ENCODE measurements around the gene OR8J1.
"Not testable (repeated sequence)": the region's sequence is repeated elsewhere in the genome, so short reads cannot be mapped to it uniquely, and the experiment has no call there.

OR8J1 gene

DNA sequence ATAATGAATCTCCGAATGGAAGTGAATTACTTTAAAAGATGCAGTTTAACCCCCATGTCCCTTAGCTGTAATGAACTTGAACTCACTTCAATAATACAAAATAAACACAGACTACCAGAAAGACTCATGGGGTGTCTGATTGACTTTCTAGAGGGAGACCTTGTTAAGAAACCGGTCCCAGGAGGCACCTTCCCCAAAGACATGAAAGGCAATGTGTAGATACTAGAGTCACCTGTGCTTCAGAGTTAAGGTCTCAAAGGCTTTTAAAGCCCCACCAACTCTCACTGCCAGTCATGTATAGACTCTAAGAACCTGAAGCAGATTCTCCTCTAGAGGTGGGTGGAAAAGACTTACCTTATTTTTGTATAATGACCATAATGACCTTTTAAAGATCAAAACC, at the start of gene OR8J1:
TSS of gene OR8J1 (plus strand) at position 301 of the 400 bp plus-strand sequence. CDS start 5,956 bp downstream, outside the sequence.
- DNase-seq (ENCODE audit: low spot score), result no peak

GRCh38 chr11:56307836-56308235, 46.3 kb upstream of the OR8J1 start:
- DNase-seq (ENCODE audit: low spot score), result no peak

- no peak for DNase-seq (ENCODE audit: low spot score)
These were observed 39.2 kb upstream of the OR8J1 start, which contains the start of gene OR8K3 for GRCh38 chr11:56314844-56315243. TSS of gene OR8K3 (plus strand) at chr11:56315144. CDS start at chr11:56318307, 3,163 bp downstream.

GRCh38 chr11:56331861-56332491, 22.1 kb upstream of the OR8J1 start:
- no peak for DNase-seq (ENCODE audit: low spot score)

- DNase-seq (ENCODE audit: low spot score), result no peak
These were observed 20.9 kb upstream of the OR8J1 start for GRCh38 chr11:56333156-56333555.

DNA sequence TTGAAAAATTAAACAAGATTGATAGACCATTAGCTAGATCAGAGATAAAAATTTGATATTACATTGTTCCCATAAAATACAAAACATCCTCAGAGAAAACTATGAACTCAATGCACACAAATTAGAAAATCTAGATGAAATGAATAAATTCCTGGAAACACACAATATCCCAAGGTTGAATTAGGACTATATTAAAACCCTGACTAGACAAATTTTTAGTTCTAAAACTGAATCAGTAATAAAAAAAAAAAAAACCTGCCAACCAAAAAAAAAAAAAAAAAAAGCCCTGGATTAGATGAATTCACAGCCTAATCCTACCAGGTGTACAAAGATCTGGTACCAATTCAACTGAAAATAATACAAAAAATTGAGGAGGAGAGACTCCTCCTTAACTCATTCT, 13.8 kb upstream of the OR8J1 start:
- no peak for DNase-seq (ENCODE audit: low spot score)

DNA sequence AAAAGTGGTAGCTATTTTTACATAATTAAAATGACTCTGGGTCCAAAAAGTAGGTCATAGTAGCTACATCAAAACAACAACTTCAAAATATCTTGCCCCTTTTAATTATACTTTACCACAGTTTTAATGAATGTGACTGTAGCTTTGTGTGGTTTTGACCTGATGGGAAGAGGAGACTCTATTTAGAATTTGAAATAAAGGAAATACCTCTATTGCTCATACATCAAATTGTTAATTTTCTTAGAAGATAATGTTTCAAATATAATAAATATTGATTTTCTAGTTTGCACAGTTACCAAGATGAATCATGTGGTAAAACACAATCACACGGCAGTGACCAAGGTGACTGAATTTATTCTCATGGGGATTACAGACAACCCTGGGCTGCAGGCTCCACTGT, 8.4 kb upstream of the OR8J1 start, which contains the start of gene OR8K1:
TSS of gene OR8K1 (plus strand) at position 301 of the 400 bp plus-strand sequence. CDS start at position 301, 0 bp downstream.
- no peak for DNase-seq (ENCODE audit: low spot score)

DNA sequence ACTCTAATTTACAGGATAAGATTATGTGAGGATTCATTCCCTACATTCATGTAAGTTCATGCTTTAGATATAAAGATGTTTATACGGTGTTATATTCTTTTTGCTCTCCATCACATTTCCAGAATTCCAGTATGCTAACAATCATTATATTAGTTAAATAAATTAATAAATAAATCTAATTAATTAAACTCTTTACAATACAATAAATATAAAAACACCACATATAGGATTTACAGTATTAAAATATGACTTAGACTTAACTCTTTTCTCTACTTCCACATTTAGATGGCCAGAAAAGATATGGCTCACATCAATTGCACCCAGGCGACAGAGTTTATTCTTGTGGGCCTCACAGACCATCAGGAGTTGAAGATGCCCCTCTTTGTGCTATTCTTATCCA, 21.2 kb downstream of the OR8J1 start, which contains the start of gene OR8U1:
TSS of gene OR8U1 (plus strand) at position 301 of the 400 bp plus-strand sequence. CDS start at position 301, 0 bp downstream.
- no peak for DNase-seq (ENCODE audit: low spot score)

GRCh38 chr11:56380120-56380519, 26.0 kb downstream of the OR8J1 start:
- no peak for DNase-seq (ENCODE audit: low spot score)

GRCh38 chr11:56394381-56394780, 40.3 kb downstream of the OR8J1 start:
- DNase-seq (ENCODE audit: low spot score), result no peak

DNA sequence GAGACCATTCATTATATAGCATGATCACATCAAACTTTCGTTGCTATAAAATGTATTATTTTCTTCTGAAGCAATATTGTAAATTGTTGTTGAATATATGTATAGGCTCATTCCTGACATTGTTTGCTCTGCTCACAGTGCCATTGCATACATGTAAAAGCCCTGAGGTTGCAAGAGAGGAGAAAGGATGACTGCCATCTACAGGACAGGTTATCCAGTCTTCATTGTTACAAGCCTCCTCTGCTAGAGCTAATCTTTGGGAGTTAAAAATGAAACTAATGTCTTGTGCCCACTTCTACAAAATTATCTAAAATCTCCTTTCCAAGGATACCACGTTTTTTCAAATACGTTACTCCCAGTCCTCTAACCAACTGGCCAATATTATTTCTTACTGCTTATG, 42.0 kb downstream of the OR8J1 start:
- DNase-seq (ENCODE audit: low spot score), result no peak

GRCh38 chr11:56401858-56402461, 47.9 kb downstream of the OR8J1 start:
- not testable (repeated sequence) for DNase-seq (ENCODE audit: low spot score)

GRCh38 chr11:56404393-56404792, 50.3 kb downstream of the OR8J1 start:
- DNase-seq (ENCODE audit: low spot score), result no peak

DNA sequence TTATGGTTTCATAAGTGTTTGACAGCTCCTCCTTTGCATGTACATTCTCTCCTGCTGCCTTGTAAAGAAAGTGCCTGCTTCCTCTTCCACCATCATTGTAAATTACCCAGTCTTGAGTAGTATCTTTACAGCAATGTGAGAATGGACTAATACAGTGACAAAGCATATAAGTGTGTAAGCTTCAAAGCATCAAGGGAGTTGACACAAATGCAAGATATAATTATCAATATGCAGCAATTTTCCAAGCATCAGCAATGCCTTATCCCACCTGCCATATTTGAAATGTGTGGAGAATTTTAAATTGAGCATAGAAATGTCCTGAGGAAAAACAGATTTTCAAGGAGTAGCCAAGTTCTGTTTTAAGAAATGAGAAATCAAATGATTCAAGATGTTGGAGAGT, 56.7 kb downstream of the OR8J1 start:
- no peak for DNase-seq (ENCODE audit: low spot score)
